GM18520 (cell line): Measurements from ENCODE around the gene EDNRA.

Experiments used
- ATAC-seq: cut with Tn5 transposase; IDR thresholded peaks from one replicate; pipeline ENCODE4 v1.9.1; 2021; ENCODE audit not compliant: unreplicated experiment

Gene EDNRA

GRCh38 chr4:147538711-147539110 is 57.8 kb downstream of the EDNRA start:
- no peak for ATAC-seq

- ATAC-seq: no peak
Observed at GRCh38 chr4:147539959-147540358, 59.1 kb downstream of the EDNRA start.

- ATAC-seq: no peak
Observed at GRCh38 chr4:147542229-147542990, 61.5 kb downstream of the EDNRA start.

- no peak for ATAC-seq
Observed at GRCh38 chr4:147543034-147543433, 62.1 kb downstream of the EDNRA start.

- no peak for ATAC-seq
Observed at GRCh38 chr4:147546349-147546748, 65.5 kb downstream of the EDNRA start.

GRCh38 chr4:147547314-147548056 is 66.6 kb downstream of the EDNRA start:
- ATAC-seq: no peak

- ATAC-seq: no peak
Observed at GRCh38 chr4:147548256-147548655, 67.4 kb downstream of the EDNRA start.

GRCh38 chr4:147550626-147551246 is 69.8 kb downstream of the EDNRA start:
- ATAC-seq: peak; percentile 90

GRCh38 chr4:147560625-147561024 is 79.7 kb downstream of the EDNRA start:
- no peak for ATAC-seq

GRCh38 chr4:147566762-147567161 is 85.9 kb downstream of the EDNRA start:
- no peak for ATAC-seq

GRCh38 chr4:147567276-147567675 is 86.4 kb downstream of the EDNRA start:
- no peak for ATAC-seq

GRCh38 chr4:147570616-147571015 is 89.7 kb downstream of the EDNRA start:
- no peak for ATAC-seq

GRCh38 chr4:147571036-147571770 is 90.3 kb downstream of the EDNRA start:
- no peak for ATAC-seq

GRCh38 chr4:147576084-147576483 is 95.2 kb downstream of the EDNRA start:
- ATAC-seq: no peak

- no peak for ATAC-seq
Observed at GRCh38 chr4:147578051-147578476, 97.2 kb downstream of the EDNRA start.

- no peak for ATAC-seq
Observed at GRCh38 chr4:147578593-147578992, 97.7 kb downstream of the EDNRA start.

GRCh38 chr4:147580396-147580795 is 99.5 kb downstream of the EDNRA start:
- ATAC-seq: no peak

- no peak for ATAC-seq
Observed at GRCh38 chr4:147581606-147582350, 100.9 kb downstream of the EDNRA start.

- no peak for ATAC-seq
Observed at GRCh38 chr4:147582386-147583060, 101.6 kb downstream of the EDNRA start.

- no peak for ATAC-seq
Observed at GRCh38 chr4:147583876-147584275, 103.0 kb downstream of the EDNRA start.
